MM.1S (cell line): ENCODE results near the gene REL.
"Not testable (repeated sequence)": the region's sequence is repeated elsewhere in the genome, so short reads cannot be mapped to it uniquely, and the experiment has no call there.

Source experiments
- DNase-seq: peaks from one replicate; pipeline ENCODE4 v3.0.0-alpha.2; 2015
- H2AFZ ChIP-seq: fragments of 300-600 bp; sonication (generic); 2 replicates; pipeline ENCODE4 v1.6.0; 2016; ENCODE audit warnings: antibody characterized with exemption, low read length
- H3F3A ChIP-seq: fragments of 300-600 bp; sonication (generic); 2 replicates; pipeline ENCODE4 v1.6.1; 2016; ENCODE audit warnings: mild to moderate bottlenecking, antibody characterized with exemption, low read length, moderate library complexity, mixed read lengths; ENCODE audit not compliant: insufficient read depth
- H3K27ac ChIP-seq: fragments of 300-600 bp; sonication (generic); 2 replicates; pipeline ENCODE4 v1.5.1; 2016; ENCODE audit warnings: mild to moderate bottlenecking, low read length
- H3K27me3 ChIP-seq: fragments of 300-600 bp; sonication (generic); replicated peaks from 2 replicates; pipeline ENCODE4 v1.6.0; 2016; ENCODE audit warnings: low read length; ENCODE audit not compliant: insufficient read depth
- H3K36me3 ChIP-seq: fragments of 300-600 bp; sonication (generic); replicated peaks from 2 replicates; pipeline ENCODE4 v1.6.1; 2016; ENCODE audit warnings: mild to moderate bottlenecking, low read length, mixed read lengths; ENCODE audit not compliant: insufficient read depth
- H3K4me1 ChIP-seq: fragments of 300-600 bp; sonication (generic); 2 replicates; pipeline ENCODE4 v1.6.1; 2016; ENCODE audit warnings: low read length, mixed read lengths
- H3K4me2 ChIP-seq: fragments of 300-600 bp; sonication (generic); 2 replicates; pipeline ENCODE4 v1.6.0; 2016; ENCODE audit warnings: low read depth, low read length
- H3K4me3 ChIP-seq: fragments of 300-600 bp; sonication (generic); 2 replicates; pipeline ENCODE4 v1.5.1; 2016; ENCODE audit warnings: low read length, mixed read lengths
- H3K79me2 ChIP-seq: fragments of 300-600 bp; sonication (generic); 2 replicates; pipeline ENCODE4 v1.6.1; 2016; ENCODE audit warnings: mixed run types, low read length, mixed read lengths
- H3K9ac ChIP-seq: fragments of 300-600 bp; sonication (generic); 2 replicates; pipeline ENCODE4 v1.6.1; 2016; ENCODE audit warnings: low read length, mixed read lengths
- H3K9me2 ChIP-seq: fragments of 300-600 bp; sonication (generic); replicated peaks from 2 replicates; pipeline ENCODE4 v1.6.1; 2016; ENCODE audit warnings: mild to moderate bottlenecking, low read length, mixed read lengths; ENCODE audit not compliant: insufficient read depth
- H3K9me3 ChIP-seq: fragments of 300-600 bp; sonication (generic); replicated peaks from 2 replicates; pipeline ENCODE4 v1.6.1; 2016; ENCODE audit warnings: mild to moderate bottlenecking, low read length, mixed read lengths; ENCODE audit not compliant: insufficient read depth
- H4K20me1 ChIP-seq: fragments of 300-600 bp; sonication (generic); 2 replicates; pipeline ENCODE4 v1.6.1; 2016; ENCODE audit warnings: mild to moderate bottlenecking, low read length, moderate library complexity, mixed read lengths; ENCODE audit not compliant: insufficient read depth
- CTCF ChIP-seq: fragments of 300-600 bp; sonication (generic); IDR thresholded peaks from 2 replicates; pipeline ENCODE4 v1.5.1; 2016; ENCODE audit warnings: antibody characterized with exemption, low read length, mixed read lengths
- EZH2 ChIP-seq: fragments of 300-600 bp; sonication (generic); optimal IDR thresholded peaks from 2 replicates; pipeline ENCODE3; 2017; ENCODE audit warnings: low read depth, mild to moderate bottlenecking, antibody characterized with exemption, low read length, mixed read lengths
- EZH2phosphoT487 ChIP-seq: fragments of 300-600 bp; sonication (generic); IDR thresholded peaks from 2 replicates; pipeline ENCODE4 v1.6.1; 2018; ENCODE audit warnings: antibody characterized with exemption, low read length

The REL gene

GRCh38 chr2:60861736-60862135 is 19.6 kb upstream of the REL start:
- no peaks in the 10 kb centered on the region for H3K36me3 ChIP-seq
- no peak overlapping the region for H2AFZ ChIP-seq
- TF ChIP-seq EZH2 (no peak), EZH2phosphoT487 (no peak), CTCF (no peak)
- no peaks in the 10 kb centered on the region for H3F3A ChIP-seq
- no peak overlapping the region for H3K4me2 ChIP-seq
- no peaks in the 10 kb centered on the region for H4K20me1 ChIP-seq
- no peaks in the 10 kb centered on the region for H3K9me3 ChIP-seq
- no peaks in the 10 kb centered on the region for H3K79me2 ChIP-seq
- no peak overlapping the region for H3K27ac ChIP-seq
- H3K9me2 ChIP-seq: no peaks in the 10 kb centered on the region
- no peaks in the 10 kb centered on the region for H3K4me1 ChIP-seq
- DNase-seq: no peak
- H3K4me3 ChIP-seq: no peak overlapping the region
- no peak overlapping the region for H3K9ac ChIP-seq
- H3K27me3 ChIP-seq: no peaks in the 10 kb centered on the region

- no peaks in the 10 kb centered on the region for H3K9me3 ChIP-seq
- H3K9ac ChIP-seq: no peak overlapping the region
- no peak overlapping the region for H3K27ac ChIP-seq
- DNase-seq: no peak
- no peak overlapping the region for H3K4me3 ChIP-seq
- H3K36me3 ChIP-seq: no peaks in the 10 kb centered on the region
- H3F3A ChIP-seq: no peaks in the 10 kb centered on the region
- TF ChIP-seq EZH2 (no peak), EZH2phosphoT487 (no peak), CTCF (no peak)
- H3K9me2 ChIP-seq: no peaks in the 10 kb centered on the region
- H3K4me1 ChIP-seq: no peaks in the 10 kb centered on the region
- H3K79me2 ChIP-seq: no peaks in the 10 kb centered on the region
- no peaks in the 10 kb centered on the region for H4K20me1 ChIP-seq
- H2AFZ ChIP-seq: no peak overlapping the region
- H3K4me2 ChIP-seq: no peak overlapping the region
- H3K27me3 ChIP-seq: no peaks in the 10 kb centered on the region
Measured at GRCh38 chr2:60862642-60863041, 18.7 kb upstream of the REL start.

DNA sequence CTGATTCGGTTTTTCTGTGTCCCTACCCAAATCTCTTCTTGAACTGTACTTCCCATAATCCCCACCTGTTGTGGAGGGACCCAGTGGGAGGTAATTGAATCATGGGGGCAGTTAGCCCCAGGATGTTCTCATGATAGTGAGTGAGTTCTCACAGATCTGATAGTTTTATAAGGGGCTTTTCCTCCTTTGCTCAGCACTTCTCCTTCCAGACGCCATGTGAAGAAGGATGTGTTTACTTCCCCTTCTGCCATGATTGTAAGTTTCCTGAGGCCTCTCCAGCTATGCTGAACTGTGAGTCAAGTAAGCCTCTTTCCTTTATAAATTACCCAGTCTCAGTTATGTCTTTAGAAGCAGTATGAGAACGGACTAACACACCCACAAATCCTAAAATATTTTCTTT is 16.0 kb upstream of the REL start:
- not testable (repeated sequence) for H3K79me2 ChIP-seq, H4K20me1 ChIP-seq, H3K4me1 ChIP-seq, H3K9me2 ChIP-seq, H3K4me3 ChIP-seq, H3K27me3 ChIP-seq, H3K36me3 ChIP-seq, H3K9ac ChIP-seq, H3K9me3 ChIP-seq, H3K27ac ChIP-seq, DNase-seq, H2AFZ ChIP-seq, H3F3A ChIP-seq, H3K4me2 ChIP-seq

DNA sequence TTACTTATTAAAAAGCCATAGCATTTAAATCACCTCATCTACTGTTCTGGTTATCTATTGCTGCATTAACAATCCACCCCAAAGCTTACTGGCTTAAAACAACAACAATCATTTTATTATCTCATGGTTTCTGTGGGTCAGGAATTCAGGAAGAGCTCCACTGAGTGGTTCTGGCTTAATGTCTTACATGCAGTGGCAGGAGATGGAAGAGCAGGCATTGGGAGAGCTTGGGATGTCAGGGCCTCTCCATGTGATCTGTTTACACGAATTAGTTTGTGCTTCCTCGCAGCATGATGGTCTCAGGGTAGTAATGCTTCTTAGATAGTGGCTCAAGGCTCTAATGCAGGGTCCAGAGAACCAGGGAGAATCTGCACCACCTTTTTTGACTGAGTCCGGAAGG is 14.4 kb upstream of the REL start:
- no peaks in the 10 kb centered on the region for H3K9me2 ChIP-seq
- no peak overlapping the region for H3K9ac ChIP-seq
- TF ChIP-seq EZH2 (no peak), EZH2phosphoT487 (no peak)
- no peaks in the 10 kb centered on the region for H3K27me3 ChIP-seq
- H3K27ac ChIP-seq: no peak overlapping the region
- H3K4me2 ChIP-seq: no peak overlapping the region
- H3K4me1 ChIP-seq: peaks cover 9% of the 10 kb centered on the region
- H3F3A ChIP-seq: no peaks in the 10 kb centered on the region
- no peaks in the 10 kb centered on the region for H3K79me2 ChIP-seq
- DNase-seq: no peak
- H3K36me3 ChIP-seq: no peaks in the 10 kb centered on the region
- H3K9me3 ChIP-seq: no peaks in the 10 kb centered on the region
- no peak overlapping the region for H2AFZ ChIP-seq
- no peak overlapping the region for H3K4me3 ChIP-seq
- H4K20me1 ChIP-seq: no peaks in the 10 kb centered on the region
